ENCODE data around the gene ATP6AP2. TPM values are rescaled to one million over a fixed set of nuclear protein-coding genes. Genes with fewer than 3 reads are reported as not detected.

ATP6AP2 gene
- total and polyA plus RNA-seq, 2 of the 8 experiments (the other 6 are each of a cell fraction or from before 2014, with no cell fraction given) = 66.0 to 86.2 TPM

GRCh38 chrX:40632199-40632598 lies 51.4 kb downstream of the ATP6AP2 start:
- Histone ChIP-seq H3K23me2 (ENCODE audit: low read depth, low read length) (no peaks in the 10 kb centered on the region), H3K4me2 (ENCODE audit: insufficient read depth in 1 of 2, low read depth in 2 of 2, low read length in 2 of 2) (no peak overlapping the region), H3K79me2 (ENCODE audit: control insufficient read depth in 1 of 2, insufficient read depth in 2 of 2, low read length in 2 of 2) (no peaks in the 10 kb centered on the region), H3K18ac (ENCODE audit: extremely low read depth, low read length) (no peak overlapping the region), H4K91ac (replicated peaks; ENCODE audit: insufficient read length, low read length) (no peak overlapping the region), H3K56ac (replicated peaks; ENCODE audit: insufficient read length, low read depth, low read length) (no peak overlapping the region), H4K5ac (ENCODE audit: insufficient read length, low read depth, low read length) (no peak overlapping the region), H3K27me3 (replicated peaks in 1 of 4; ENCODE audit: control insufficient read depth in 3 of 4, extremely low read depth in 1 of 4, insufficient read depth in 3 of 4, low read length in 3 of 4) (no peaks in the 10 kb centered on the region), H3K9me3 (ENCODE audit: insufficient read depth in 2 of 2, low read depth in 1 of 2, low read length in 1 of 2) (no peaks in the 10 kb centered on the region), H3K4me1 (replicated peaks in 1 of 4; ENCODE audit: control insufficient read depth in 3 of 4, insufficient read depth in 4 of 4, low read length in 3 of 4) (no peaks in the 10 kb centered on the region), H2BK5ac (ENCODE audit: low read depth, low read length) (no peak overlapping the region), H3K23ac (ENCODE audit: insufficient read length) (no peak overlapping the region), H2AFZ (ENCODE audit: low read length) (no peak overlapping the region), H2AK5ac (ENCODE audit: low read depth, low read length) (no peak overlapping the region), H2BK15ac (ENCODE audit: low read length) (no peak overlapping the region), H2BK12ac (ENCODE audit: low read depth, low read length) (no peak overlapping the region), H4K20me1 (replicated peaks in 1 of 2; ENCODE audit: control insufficient read depth in 1 of 2, insufficient read depth in 2 of 2, low read length in 2 of 2) (no peaks in the 10 kb centered on the region), H3K4me3 (ENCODE audit: extremely low read depth in 1 of 4, insufficient read depth in 2 of 4, low read depth in 3 of 4, low read length in 4 of 4) (no peak overlapping the region), H3K27ac (ENCODE audit: low read depth, low read length) (no peak overlapping the region), H3K14ac (ENCODE audit: insufficient read length) (no peak overlapping the region), H2BK20ac (ENCODE audit: low read length) (no peak overlapping the region), H3K36me3 (ENCODE audit: control insufficient read depth in 2 of 4, insufficient read depth in 4 of 4, low read length in 3 of 4) (peaks cover 2 to 49% (median 16%) of the 10 kb centered on the region in 4 experiments), H4K8ac (ENCODE audit: extremely low read depth, insufficient read depth, low read length) (no peak overlapping the region), H2BK120ac (replicated peaks; ENCODE audit: low read depth, low read length) (no peak overlapping the region), H3K79me1 (ENCODE audit: low read depth, low read length) (no peaks in the 10 kb centered on the region), H3K9ac (replicated peaks in 1 of 4; ENCODE audit: extremely low read depth in 1 of 4, low read depth in 3 of 4, low read length in 3 of 4) (no peak overlapping the region), H3K4ac (replicated peaks; ENCODE audit: insufficient read length, low read depth, low read length) (no peak overlapping the region)
- DNase-seq (ENCODE audit: low read depth in 1 of 2, low spot score in 2 of 2) (no peak), FAIRE-seq (no peak)
- POLR2A ChIA-PET (ENCODE audit: partially characterized antibody) = no interaction called here
- WGBS, 2 experiments (ENCODE audit: extremely low coverage in 1 of 2, insufficient coverage in 1 of 2, insufficient read length in 1 of 2, insufficient replicate concordance in 2 of 2, low coverage in 1 of 2, low lambda C conversion rate in 2 of 2, missing lambda C conversion rate in 1 of 2) = 91% methylated on average over 4 of the region's 4 CpGs; no CpG with 5 or more reads in 1 of the 2 experiments
- CTCF ChIA-PET (ENCODE audit: partially characterized antibody) = interaction anchor here (0.7 kb wide), 1 partner anchor 11 kb away, joined by 3 read pairs; no protein-coding TSS in a partner anchor
- TF ChIP-seq POLR2A (IDR thresholded peaks at IDR 0.05; ENCODE audit: control extremely low read depth in 1 of 2, low read depth in 2 of 2, low read length in 2 of 2) (no peak), GABPA (IDR thresholded peaks at IDR 0.05; ENCODE audit: borderline replicate concordance, insufficient read depth, low read length) (no peak), TEAD4 (IDR thresholded peaks at IDR 0.05; ENCODE audit: low read depth, low read length) (no peak), SIRT6 (IDR thresholded peaks at IDR 0.05; ENCODE audit: low read length) (no peak), HDAC2 (IDR thresholded peaks at IDR 0.05; ENCODE audit: borderline replicate concordance in 1 of 2, low read depth in 2 of 2, low read length in 2 of 2) (no peak), CBX5 (IDR thresholded peaks at IDR 0.05; ENCODE audit: low read depth, low read length) (no peak), RNF2 (IDR thresholded peaks at IDR 0.05; ENCODE audit: borderline replicate concordance, low read depth, low read length, missing control alignments, poor library complexity, severe bottlenecking) (no peak), SP2 (IDR thresholded peaks at IDR 0.05; ENCODE audit: low read length) (no peak), TAF7 (optimal IDR thresholded peaks at IDR 0.05; ENCODE audit: borderline replicate concordance, low read depth, low read length) (no peak), SRF (IDR thresholded peaks at IDR 0.05; ENCODE audit: low read depth, low read length) (no peak), JUN (IDR thresholded peaks at IDR 0.05; ENCODE audit: low read depth, low read length) (no peak), FOSL1 (IDR thresholded peaks at IDR 0.05; ENCODE audit: insufficient read depth, low read depth, low read length) (no peak), POLR2AphosphoS5 (IDR thresholded peaks at IDR 0.05; ENCODE audit: low read depth, low read length) (no peak), ZNF274 (IDR thresholded peaks at IDR 0.05; ENCODE audit: borderline replicate concordance, extremely low read depth, low read length) (no peak), CEBPB (IDR thresholded peaks at IDR 0.05; ENCODE audit: low read depth, low read length) (no peak), KDM5A (IDR thresholded peaks at IDR 0.05; ENCODE audit: low read length) (no peak)
